Measurements from ENCODE around the gene AMPD2.
"Not testable (repeated sequence)": the region's sequence is repeated elsewhere in the genome, so short reads cannot be mapped to it uniquely, and the experiment has no call there.

AMPD2 gene

DNA sequence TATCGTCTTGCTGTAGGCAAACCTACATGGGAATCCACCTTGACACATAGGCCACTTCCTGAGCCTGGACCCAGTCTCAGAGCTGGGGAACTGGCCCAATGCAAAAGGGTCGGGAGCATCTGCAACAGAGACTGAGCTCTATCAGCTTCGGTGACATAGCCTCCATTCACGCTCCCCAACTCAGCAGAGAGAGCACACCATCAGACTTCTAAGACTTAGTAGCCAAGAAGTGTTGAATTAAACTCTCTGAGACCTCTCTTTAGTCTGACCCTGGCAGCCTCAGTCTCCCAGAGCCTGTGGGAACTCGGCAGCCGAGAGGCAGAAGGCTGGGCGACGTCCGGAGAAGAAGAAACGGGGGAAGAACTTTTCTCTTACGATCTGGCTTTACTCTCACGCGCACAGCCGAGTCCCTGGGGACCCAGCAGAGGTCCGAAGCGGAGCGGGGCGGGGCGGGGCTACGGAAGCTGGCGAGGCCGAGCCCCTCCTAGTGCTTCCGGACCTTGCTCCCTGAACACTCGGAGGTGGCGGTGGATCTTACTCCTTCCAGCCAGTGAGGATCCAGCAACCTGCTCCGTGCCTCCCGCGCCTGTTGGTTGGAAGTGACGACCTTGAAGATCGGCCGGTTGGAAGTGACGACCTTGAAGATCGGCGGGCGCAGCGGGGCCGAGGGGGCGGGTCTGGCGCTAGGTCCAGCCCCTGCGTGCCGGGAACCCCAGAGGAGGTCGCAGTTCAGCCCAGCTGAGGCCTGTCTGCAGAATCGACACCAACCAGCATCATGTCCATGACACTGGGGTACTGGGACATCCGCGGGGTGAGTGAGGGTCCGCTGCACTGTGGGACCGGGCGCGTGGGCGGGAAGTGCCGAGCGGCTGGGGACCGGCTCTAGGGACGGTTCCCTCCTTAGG, 36.2 kb downstream of the AMPD2 start, which contains the start of gene GSTM4:
TSS of gene GSTM4 (plus strand) at position 485 of the 905 bp plus-strand sequence. CDS start at position 776, 291 bp downstream.
- no peak for DNase-seq

DNA sequence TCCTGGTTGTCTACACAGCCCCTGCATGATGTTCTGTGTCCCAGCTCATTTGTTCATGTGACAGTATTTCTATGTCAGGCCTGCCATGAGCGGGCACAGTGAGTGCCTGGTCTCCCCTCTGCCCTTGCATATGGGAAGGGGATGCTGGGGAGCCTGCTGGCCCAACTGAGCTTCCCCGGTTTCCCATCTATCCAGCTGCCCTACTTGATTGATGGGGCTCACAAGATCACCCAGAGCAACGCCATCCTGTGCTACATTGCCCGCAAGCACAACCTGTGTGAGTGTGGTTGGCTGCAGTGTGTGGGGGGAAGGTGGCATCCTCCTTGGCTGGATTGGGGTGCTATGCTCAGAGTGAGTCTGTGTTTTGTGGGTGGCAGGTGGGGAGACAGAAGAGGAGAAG, 37.8 kb downstream of the AMPD2 start:
- DNase-seq: no peak

DNA sequence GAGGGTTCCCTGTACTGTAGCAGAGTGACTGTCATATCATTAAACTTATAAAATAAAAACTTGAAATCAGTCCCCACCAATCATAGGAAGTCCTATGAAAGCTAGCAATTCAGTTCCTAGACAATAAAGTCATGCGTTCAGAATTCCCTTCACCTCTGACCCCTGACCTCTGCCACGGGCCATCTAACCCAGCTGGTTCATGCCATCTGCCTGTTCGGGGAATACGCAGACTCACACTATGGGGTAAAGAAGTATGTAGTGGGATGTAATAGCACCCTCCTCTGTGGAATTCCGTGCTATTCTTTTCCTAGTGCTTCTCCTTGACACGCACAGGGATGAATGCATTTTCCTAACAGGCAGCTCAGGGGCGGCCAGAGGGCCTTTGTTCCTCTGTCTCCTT, 38.3 kb downstream of the AMPD2 start:
- no peak for DNase-seq

DNA sequence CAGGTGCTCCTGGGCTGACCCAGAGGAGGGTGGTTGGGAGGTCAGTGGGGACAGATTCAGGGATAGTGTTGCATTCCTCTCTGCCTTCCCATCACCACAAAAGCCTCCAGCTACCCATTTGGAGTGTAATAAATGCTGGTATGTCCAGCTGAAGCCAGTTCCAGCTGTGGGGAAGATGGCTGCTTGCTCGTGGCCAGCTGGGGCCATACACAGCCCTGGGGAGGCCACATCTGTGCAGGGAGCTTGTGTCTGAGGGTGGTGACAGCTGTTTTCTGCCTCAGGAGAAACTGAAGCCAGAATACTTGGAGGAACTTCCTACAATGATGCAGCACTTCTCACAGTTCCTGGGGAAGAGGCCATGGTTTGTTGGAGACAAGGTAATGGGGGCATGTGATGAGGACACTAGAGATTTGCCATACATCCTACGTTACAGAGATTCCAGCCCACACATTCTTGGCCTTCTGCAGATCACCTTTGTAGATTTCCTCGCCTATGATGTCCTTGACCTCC, 39.0 kb downstream of the AMPD2 start:
- no peak for DNase-seq

DNA sequence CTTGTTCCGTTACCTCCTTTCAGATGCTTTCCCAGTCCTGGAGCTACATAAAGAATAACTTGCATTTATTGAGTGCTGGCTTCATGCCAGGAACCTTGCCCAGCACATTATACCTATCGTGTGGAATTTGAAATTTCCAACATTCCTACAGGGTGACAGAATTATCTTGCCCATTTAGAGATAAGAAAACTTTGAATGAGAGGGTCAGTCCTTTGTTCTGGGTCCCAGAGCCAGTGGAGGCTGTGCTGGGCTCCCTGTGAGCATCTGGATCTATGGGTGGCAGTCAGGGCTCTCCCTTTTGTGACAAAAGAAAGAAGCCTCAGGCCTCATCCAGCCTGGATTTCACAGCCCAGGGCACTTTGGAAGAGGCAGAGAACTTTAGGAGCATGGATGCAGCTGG, 39.5 kb downstream of the AMPD2 start:
- DNase-seq: no peak

DNA sequence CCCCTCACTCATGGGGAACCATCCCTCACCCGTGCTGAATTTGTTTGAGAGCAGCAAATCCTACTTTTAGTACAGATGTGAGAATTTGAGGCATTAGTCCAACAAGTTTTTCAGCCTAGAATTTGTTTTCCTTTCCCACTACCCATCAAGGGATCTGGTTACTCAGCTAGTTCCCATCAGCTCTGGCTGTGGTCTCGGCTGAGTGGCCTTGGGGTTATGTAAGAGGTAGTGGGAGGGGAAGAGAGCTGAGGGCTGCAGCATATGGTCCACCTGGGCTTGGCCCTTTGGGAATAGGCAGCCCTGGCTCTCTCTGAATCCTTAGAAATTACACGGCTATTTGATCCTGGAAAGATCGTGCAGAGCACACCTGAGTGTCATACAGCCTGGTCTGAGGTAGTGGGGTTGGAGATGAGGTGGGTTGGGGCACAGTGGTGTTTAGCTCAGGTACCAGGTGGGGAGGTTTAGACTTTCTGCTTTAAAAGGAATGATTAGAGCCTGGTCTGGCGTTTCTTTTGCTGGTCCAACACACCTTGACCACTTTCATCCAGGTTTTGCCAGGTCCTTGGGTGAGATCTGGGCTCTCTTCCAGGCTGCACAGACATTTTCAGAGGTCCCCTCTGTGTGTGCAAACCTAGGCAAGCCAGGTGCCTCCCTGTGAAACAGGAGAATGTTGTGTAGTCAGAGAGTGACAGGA, 40.5 kb downstream of the AMPD2 start:
- DNase-seq: no peak

DNA sequence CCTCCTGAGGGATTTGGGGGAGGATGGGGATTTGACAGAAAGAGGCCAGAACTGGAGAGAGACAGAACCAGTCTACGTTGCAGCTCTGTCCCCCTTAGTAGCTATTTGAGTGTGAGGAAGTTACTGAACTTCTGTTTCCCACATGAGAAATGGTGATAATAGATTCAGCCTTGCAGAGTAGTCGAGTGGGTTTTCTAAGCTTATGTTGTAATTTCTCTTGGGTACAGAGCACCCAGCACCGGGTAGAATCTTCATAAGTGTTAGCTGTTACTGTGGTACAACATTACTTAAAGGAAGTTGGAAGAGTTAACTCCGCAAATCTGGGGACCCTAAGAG, 41.0 kb downstream of the AMPD2 start:
- not testable (repeated sequence) for DNase-seq

DNA sequence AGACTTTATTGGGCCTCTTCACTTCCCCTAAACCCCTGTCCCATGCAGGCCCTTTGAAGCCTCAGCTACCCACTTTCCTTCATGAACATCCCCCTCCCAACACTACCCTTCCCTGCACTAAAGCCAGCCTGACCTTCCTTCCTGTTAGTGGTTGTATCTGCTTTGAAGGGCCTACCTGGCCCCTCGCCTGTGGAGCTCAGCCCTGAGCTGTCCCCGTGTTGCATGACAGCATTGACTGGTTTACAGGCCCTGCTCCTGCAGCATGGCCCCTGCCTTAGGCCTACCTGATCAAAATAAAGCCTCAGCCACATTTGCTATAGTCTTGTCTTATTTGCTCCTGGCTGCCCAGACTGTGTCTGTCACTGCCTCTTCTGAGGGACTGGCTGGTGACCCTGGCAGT, 41.8 kb downstream of the AMPD2 start:
- no peak for DNase-seq

DNA sequence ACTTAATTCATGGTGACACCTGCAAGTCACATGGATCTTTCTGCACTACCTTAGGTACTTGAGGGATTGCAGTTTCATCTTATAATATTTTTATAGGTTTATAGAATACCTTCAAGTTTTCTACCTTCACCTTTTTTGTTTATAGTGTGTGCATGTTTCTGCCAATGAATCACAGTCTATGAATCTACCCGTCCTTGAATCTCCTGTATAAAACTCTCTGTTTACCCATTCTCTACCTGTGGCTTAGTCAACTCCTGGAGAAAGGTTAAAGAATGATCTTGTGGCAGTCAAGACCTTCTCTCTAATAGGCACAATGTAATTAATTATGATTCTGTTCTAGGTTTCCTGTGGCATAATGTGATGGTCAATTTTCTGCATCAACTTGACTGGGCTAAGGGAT, 45.0 kb downstream of the AMPD2 start:
- no peak for DNase-seq

DNA sequence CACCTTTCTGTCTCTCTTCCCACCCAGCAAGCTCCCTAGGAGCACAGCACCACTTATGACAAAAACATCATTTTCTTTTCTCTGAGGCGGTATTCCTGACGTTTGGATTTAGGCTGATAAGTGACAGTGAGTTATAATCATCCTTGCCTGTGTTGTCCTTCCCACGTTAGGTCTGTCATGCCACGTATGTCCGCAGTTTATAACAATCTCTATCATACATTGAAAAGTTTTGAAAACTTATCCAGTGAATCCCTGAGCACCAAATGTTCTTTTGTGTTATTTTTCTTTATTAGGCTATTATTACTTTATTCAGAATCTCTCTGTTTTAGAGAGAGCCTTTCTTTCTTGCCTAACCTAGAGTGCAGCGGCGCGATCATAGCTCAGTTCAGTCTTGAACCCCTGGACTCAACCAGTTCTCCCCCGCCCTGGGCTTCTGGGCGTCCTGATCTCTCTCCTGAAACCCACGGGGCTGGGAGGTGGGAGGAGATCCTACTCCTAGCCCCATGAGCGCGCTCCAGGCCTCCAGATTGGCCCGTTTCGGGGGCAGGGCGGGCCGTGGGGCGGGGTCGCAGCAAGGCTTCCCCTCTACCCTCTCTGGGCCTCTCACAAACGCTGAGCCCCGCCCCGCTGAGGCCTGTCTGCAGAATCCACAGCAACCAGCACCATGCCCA, 48.0 kb downstream of the AMPD2 start, which contains the start of gene GSTM2:
TSS of gene GSTM2 (plus strand) at position 606 of the 671 bp plus-strand sequence. CDS start at position 665, 59 bp downstream.
- DNase-seq: peak; percentile 27

DNA sequence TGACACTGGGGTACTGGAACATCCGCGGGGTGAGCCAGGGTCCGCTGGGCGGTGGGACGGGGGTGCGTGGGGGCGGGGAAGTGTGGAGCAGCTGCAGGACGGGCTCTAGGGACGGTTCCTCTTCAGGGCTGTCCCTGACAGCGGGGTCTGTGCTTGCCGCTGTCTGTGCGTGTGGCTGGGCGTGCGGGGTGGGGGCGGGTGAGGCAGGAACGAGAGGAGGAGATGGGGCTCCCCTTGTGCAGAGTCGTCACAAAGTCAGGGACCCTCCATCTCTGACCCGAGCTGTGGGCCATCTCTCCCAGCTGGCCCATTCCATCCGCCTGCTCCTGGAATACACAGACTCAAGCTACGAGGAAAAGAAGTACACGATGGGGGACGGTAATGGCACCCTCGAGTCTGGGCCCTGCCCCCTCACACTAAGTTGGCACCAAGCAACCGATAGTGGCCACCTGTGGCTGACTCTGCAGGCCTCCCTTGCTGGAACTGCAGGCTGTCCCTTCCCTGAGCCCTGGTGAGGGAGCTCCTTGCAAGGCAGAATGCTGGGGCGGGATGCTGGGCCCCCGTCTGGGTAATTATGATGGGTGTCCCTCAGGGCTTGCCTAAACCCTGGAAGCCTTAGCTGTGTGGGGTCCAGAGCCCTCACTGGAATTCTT, 48.6 kb downstream of the AMPD2 start:
- DNase-seq: no peak

DNA sequence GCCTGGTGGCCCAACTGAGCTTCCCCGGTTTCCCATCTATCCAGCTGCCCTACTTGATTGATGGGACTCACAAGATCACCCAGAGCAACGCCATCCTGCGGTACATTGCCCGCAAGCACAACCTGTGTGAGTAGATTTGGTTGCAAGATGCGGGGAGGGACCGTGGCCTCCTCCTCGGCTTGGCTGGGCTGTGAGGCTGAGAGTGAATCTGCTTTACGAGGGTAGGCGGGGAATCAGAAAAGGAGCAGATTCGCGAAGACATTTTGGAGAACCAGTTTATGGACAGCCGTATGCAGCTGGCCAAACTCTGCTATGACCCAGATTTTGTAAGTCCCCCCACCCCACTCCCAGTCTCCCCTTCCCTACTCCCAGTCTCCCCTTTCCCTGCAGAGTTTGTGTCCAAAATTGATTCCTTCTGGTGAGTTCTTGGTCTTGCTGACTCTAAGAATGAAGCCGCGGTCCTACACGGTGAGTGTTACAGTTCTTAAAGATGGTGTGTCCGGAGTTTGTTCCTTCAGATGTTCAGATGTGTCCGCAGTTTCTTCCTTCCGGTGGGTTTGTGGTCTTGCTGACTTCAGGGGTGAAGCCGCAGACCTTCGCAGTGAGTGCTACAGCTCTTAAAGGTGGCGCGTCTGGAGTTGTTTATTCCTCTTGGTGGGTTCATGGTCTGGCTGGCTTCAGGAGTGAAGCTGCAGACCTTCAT, 49.8 kb downstream of the AMPD2 start:
- DNase-seq: no peak

DNA sequence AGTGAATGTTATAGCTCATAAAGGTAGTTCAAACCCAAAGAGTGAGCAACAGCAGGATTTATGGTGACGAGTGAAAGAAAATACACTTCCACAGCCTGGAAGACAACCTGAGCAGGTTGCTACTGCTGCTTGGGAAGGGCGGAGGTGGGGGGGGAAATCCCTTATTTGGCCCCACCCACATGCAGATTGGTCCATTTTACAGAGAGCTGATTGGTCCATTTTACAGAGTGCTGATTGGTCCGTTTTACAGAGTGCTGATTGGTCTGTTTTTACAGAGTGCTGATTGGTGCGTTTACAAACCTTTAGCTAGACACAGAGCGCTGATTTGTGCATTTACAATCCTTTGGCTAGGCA, 50.3 kb downstream of the AMPD2 start:
- not testable (repeated sequence) for DNase-seq

DNA sequence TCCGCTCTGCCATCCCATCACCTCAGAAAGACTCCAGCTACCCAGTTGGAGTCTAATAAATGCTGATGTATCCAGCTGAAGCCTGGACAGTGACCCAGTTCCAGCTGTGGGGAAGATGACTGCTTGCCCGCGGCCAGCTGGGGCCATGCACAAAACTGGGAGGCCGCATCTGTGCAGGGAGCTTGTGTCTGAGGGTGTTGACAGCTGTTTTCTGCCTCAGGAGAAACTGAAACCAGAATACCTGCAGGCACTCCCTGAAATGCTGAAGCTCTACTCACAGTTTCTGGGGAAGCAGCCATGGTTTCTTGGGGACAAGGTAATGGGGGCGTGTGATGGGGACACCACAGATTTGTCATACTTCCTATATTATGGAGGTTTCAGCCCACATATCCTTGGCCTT, 51.4 kb downstream of the AMPD2 start:
- no peak for DNase-seq

DNA sequence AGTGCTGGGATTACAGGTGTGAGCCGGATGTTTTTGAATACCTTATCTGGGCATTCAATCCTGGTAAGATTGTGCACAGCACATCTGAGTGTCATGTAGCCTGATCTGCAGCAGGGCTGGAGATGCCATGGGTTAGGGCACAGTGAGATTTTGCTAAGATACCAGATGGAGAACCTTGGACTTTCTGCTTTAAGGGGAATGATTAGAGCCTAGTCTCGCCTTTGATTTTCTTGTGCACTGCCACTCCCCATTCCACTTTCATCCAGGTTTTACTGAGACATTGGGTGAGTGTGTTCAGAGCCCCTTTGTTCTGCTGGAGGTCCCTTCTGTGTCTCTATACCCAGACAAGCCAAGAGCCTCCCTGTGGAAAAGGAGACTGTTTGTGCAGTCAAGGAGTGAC, 54.2 kb downstream of the AMPD2 start:
- not testable (repeated sequence) for DNase-seq

DNA sequence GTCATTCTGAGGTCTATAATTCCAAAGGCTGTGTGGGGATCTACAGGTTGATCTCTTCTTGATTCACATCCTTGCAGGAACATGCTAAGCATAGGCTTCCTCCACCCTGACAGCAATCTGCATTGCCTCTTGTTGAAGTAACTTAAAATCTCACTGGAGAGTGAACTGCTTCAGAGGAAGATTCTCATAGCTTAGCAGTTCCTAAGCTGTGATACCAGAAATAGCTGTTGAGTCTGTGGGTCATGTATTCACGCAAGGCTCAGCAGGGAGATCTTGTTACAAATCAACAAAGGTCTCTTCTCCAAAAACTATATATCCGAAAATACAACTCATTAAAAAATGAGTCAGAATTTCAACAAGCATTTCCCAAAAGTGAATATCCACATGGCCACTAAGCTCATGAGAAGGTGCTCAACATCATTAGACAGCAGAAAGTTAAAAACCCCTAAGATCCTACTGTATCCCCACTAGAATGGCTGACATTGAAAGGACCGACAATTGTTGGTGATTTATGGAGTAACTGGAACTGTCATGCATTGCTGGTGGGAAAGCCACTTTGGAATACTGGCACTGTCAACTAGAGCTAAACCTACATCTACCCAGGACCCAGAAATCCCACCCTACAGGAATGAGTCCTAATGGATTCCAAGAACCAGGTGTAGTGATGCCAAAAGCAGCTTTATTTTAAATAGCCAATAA, 57.2 kb downstream of the AMPD2 start:
- not testable (repeated sequence) for DNase-seq

DNA sequence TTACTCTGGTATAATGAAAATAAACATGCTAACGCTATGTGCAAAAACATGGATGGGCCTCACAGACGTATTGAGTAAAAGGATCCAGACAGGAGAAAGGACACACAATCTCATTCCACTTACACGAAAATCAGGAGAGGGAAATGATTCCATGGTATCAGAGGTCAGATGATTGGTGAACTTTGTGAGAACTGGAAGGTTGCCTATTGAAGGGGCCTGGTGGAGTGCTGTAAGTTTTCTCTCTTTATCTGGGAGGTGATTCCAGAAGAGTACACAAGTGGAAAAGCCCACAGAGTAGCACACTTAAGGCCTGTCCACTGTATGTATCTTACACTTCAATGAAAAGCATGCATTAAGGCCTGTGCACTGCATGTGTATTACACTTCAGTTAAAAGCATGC, 57.8 kb downstream of the AMPD2 start:
- DNase-seq: no peak

DNA sequence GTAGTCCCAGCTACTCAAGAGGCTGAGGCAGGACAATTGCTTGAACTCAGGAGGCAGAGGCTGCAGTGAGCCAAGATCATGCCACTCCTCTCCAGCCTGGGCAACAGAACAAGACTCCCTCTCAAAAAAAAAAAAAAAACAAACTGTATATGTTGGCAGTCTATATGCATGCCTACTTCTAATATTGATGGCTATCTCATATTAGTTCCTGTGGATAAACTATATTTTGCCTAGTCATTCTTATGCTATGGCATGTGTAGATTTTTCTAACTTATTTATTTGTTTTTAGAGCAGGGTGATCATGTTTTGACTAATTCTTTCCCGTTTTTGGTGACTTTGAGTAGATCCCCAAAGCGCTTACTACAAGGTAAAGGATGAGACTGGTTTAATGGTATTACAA, 59.0 kb downstream of the AMPD2 start:
- DNase-seq: not testable (repeated sequence)
